22Rv1 (cell line): ENCODE data around the gene GPR176.

Experiments
- ZFX ChIP-seq: fragments of 450-650 bp; IDR thresholded peaks from 2 replicates; pipeline ENCODE4 v1.6.1; 2017; ENCODE audit warnings: antibody characterized with exemption, borderline replicate concordance
- TF ChIP-seq, protein P1 (sequence below): fragments of 450-650 bp; IDR thresholded peaks from 2 replicates; pipeline ENCODE4 v1.5.1; 2017; ENCODE audit warnings: mild to moderate bottlenecking

GRCh38 chr15:39834256-39834655, 85.8 kb downstream of the GPR176 start:
- TF ChIP-seq, protein P1, sequence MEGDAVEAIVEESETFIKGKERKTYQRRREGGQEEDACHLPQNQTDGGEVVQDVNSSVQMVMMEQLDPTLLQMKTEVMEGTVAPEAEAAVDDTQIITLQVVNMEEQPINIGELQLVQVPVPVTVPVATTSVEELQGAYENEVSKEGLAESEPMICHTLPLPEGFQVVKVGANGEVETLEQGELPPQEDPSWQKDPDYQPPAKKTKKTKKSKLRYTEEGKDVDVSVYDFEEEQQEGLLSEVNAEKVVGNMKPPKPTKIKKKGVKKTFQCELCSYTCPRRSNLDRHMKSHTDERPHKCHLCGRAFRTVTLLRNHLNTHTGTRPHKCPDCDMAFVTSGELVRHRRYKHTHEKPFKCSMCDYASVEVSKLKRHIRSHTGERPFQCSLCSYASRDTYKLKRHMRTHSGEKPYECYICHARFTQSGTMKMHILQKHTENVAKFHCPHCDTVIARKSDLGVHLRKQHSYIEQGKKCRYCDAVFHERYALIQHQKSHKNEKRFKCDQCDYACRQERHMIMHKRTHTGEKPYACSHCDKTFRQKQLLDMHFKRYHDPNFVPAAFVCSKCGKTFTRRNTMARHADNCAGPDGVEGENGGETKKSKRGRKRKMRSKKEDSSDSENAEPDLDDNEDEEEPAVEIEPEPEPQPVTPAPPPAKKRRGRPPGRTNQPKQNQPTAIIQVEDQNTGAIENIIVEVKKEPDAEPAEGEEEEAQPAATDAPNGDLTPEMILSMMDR, result no peak
- TF ChIP-seq ZFX, result no peak
